DMS53 treated with DMSO at 0.1 percent for 48 hours (cell line): Measurements from ENCODE around the gene ATP6V1C2.

Experiments
- DNase-seq: peaks from one replicate; lab custom pipeline; 2025; ENCODE audit not compliant: unreplicated experiment; lab: John Stamatoyannopoulos, UW

The ATP6V1C2 gene, protein sequence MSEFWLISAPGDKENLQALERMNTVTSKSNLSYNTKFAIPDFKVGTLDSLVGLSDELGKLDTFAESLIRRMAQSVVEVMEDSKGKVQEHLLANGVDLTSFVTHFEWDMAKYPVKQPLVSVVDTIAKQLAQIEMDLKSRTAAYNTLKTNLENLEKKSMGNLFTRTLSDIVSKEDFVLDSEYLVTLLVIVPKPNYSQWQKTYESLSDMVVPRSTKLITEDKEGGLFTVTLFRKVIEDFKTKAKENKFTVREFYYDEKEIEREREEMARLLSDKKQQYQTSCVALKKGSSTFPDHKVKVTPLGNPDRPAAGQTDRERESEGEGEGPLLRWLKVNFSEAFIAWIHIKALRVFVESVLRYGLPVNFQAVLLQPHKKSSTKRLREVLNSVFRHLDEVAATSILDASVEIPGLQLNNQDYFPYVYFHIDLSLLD

DNA sequence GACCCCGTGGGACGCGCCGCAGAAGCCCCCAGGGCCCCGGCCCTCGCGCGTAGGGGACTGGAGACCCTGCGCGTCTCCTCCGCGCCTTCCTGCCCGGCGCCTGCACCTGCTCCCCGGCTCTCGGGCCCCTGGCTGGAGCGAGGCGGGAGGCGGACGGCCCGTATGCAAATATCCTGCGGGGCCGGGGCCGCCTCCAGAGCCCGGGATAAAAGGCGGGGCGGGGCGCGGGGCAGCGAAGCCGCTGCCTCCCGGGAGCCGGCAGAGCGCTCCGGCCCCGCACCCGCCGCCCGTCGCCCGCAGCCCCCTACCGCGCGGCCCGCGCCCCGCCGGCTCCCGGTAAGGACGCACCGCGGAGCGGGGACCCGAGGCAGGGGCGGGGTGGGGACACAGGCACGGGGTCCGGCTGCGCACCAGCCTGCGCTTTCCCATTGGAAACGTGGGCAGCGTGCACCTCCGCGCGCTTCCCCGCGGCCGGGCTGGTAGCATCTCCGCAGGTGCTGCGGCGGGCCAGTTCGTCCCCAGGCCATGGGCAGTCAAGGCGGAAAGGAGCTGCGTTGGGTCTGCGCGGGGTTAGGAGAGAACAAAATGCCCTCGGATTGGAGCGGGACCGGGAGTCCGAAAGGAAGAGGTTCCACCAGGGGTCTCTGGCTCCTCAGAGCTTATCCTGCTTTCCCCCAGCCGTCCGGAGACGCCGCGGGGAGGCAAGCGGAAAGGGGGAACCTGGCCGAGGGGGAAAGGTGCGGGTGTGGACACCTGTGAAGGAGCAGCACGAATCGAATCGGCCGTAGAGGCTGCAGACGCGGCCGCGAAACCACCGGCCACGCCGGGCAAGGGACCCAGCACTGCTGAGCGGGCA lies at the start of gene ATP6V1C2:
Gene ATP6V1C2, plus strand, starts transcription at position 235 of the 856 bp plus-strand sequence. CDS start 1,220 bp downstream, outside the sequence.
- DNase-seq, result peak; percentile 45

DNA sequence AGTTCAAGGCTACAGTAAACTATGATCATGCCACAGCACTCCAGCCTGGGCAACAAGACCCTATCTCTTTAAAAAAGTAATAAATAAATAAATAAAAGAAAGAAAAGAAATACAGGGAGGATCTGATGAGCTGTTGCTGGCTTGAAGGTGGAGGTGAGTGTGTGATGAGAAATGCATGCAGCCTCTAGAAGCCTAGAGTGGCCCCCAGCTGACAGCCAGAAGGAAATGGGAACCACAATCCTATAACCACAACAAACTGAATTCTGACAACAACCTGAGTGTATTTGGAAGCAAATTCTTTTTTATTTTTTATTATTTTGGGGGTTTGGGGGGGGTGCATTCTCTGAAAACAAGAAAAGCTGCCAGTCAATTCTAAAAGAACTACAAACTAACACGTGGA lies 46.3 kb upstream of the ATP6V1C2 start:
- DNase-seq, result no peak

- no peak for DNase-seq
These were observed 43.2 kb upstream of the ATP6V1C2 start for GRCh38 chr2:10678225-10678624.

DNA sequence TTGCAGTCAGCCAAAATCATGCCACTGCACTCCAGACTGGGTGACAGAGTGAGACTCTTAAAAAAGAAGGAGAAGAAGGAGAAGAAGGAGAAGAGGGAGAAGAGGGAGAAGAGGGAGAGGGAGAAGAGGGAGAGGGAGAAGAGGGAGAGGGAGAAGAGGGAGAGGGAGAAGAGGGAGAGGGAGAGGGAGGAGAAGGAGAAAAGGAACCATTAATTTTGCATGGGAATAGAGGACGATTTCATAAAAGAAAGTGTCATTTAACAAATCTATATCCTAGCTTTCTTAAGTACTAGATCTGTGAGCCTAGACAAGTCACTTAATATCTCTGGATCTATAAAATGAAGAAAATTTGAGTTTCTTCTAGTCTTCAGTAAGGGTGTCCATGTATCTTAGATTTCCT lies 41.2 kb upstream of the ATP6V1C2 start:
- no peak for DNase-seq

DNA sequence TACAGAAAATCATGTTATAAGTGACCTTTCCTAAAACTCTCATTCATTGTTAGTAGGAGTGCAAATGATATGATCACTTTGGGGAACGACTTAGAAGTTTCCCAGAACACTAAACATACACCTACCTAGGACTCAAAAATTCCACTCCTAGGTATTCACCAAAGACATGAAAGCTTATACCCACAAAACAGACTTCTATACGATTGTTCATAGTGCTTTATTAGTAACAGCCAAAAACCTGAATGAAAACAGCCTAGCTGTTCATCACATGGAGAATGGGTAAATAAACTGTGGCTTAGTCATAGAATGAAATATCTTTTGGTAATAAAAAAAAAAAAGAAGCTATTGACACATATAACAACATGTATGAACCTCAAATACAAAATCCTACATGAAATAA lies 40.5 kb upstream of the ATP6V1C2 start:
- DNase-seq, result no peak

DNA sequence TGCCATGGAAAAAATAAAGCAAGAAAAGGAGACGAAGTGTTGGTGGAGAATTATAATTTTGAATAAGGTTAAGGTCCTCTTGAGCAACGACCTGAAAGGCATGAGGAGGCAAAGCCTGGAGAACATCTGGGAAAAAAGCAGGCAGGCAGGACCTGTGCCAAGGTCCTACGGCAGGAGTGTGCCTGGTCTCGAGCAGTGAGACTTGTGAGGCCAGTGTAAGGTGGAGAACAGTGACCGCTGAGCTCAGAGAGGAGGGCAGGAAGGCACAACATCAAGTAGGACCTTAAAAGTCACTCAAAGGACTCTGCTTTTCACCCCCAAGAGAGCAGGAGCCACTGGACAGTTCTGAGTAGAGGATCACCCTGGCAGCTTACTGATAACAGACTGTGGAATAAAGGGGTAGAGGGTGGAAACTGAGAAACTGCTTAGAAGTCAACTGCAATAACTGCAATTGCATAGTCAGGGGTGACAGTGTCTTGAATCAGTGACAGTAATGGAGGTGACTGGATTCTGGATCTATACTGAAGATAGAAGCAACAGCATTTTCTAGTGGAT lies 35.2 kb upstream of the ATP6V1C2 start:
- DNase-seq, result no peak

DNA sequence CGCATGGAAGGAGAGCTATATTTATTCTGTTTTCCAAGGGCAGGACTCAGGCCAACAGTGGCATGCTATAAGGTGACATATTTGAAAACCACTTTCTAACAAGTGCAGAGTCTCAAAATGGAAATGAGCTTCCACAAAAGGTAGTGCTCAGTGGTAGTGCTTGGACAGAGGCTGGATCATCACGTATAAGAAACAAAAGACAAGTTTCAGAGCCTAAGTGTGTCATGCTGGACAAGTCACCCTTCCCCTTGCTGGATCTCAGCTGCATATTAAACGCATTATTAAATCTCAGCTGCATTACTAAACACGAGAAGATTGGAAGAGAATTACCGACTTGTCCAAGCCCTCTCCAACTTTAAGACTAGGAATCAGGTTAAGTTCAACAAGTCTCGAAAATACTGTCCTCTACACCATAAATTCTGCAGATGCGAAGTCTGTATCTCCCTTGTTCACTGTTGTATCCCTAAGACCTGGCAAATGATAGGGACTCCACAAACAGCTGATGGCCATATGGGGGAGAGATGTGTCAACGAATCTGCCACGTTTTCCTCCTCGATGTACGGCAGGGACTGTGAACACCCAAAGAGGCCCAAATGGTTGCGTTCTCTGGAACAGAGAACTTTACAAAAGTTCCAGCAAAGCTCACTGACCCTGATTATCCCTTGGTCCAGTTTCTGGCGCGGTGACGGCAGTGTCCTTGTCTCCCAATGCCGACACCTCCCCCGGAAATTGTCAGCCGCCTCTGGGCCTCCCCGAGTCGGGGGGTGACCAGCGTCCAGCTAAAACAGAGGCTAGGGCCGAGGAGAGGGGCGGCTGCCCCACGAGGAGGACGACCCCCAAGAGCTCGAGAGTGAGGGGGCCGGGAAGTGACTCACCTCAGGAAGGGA lies 32.3 kb upstream of the ATP6V1C2 start:
- no peak for DNase-seq

GRCh38 chr2:10691521-10691920 lies 29.9 kb upstream of the ATP6V1C2 start:
- DNase-seq, result no peak

DNA sequence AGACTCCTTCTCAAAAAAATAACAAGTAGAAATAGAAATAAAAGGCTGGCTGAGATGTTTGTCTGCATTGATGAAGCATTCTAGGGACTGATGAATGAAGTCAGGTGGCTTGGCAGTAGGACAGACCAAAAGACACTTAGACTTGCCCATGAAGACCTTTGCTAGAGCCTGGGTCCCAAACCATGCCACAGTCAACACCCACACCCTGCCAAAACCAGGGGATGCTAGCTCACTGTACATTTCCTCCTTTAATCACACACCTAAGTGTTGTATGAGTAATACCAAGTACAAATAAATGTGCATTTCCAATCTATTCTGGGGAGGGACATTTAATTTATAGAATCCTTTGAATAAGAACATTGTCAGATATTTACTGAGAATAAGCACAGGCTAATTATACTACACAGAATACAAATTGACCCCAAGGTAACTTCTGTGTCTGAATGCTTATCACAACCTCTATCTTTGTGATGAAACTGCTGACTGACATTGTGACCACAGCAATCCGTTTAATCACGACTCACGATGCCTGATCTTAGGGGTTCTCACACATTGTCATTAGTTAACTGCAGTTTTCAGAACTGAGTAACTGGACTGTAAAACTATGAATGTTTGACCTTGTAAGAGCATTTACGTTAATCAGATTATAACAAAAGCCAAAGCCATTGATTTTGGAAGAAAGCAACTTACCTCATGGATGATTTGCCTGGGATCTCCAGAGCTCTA lies 21.2 kb upstream of the ATP6V1C2 start:
- DNase-seq, result no peak

DNA sequence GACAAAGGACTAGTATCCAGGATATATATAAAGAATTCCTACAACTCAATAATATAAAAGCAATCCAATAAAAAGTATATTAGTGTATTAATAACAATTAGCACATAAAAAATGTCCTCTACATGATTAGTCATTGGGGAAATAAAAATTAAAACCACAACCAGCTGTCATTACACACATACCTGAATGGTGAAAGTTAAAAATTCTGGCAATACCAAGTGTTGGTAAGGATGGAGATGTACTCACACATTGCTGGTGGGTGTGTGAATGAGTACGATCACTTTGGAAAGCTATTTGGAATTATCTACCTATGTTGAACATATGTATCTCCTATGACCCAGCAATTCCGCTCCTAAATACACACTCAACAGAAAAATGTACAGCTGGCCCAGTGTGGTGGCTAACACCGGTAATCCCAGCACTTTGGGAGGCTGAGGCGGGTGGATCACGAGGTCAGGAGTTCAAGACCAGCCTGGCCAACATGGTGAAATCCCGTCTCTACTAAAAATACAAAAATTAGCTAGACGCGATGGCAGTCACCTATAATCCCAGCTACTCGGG lies 17.3 kb upstream of the ATP6V1C2 start:
- no peak for DNase-seq

DNA sequence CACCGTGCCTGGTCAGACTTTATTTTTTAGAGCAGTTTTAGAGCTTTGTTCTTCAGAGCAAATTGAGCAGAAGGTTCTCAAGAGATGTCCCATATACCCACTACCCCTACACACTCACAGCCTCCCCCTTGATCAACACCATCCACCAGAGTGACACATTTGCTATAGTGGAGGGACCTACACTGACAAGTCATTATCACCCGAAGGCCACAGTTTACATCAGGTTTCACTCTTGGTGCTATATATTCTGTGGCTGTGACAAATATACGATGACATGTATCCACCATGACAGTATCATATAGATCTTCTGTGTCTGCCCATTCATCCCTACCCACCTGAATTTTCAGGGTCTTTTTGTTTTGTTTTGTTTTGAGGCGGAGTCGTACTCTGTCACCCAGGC lies 15.4 kb upstream of the ATP6V1C2 start:
- no peak for DNase-seq

DNA sequence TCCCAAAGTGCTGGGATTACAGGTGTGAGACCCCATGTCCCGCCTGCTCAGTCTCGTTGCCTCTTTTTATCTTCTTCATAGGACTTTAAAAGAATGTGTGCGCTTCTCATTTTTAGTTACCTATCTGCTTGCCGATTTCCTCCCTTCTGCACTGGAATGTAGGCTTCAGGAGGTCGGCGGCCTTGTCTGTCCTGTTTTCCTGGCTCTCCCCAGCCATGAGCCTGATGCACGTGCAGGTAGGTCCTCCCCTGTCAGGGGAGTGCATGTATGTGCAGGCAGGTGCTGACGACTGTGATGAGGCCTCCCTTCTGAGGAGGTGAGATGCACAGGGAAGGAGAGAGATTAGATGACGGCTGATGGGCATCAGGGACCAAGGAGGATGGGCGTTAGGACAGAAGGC lies 13.6 kb upstream of the ATP6V1C2 start:
- DNase-seq, result no peak

DNA sequence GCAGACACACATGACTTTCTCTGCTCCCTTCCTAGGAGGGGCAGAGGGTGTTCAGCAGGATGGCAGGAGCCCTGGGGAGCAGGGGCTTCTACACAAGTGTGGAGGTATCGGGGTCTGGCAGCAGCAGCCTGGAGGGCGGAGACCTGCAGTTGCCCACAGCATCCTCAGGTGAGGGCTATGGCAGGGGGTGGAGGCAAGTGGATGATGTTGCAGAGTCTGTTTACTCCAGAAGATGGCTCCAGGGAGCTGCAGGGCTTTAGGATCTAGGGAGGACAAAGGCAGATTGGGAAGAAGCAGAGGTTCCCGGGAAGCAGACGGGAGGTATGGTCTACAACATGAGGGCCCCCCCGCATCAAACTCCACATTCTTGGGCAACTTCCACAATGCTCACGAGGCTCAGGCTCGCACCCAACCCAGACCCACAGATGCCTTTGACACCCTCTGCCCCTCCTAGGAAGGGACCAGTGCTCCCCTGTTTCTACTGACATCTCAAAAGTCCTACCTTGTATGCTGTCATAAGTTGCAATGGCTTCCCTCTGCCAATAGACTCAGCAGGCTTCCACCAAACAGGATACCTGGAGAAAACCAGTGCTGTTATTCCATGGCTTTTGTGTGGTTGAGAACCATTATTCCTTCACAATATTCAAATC lies 12.0 kb upstream of the ATP6V1C2 start:
- DNase-seq, result peak; percentile 45

DNA sequence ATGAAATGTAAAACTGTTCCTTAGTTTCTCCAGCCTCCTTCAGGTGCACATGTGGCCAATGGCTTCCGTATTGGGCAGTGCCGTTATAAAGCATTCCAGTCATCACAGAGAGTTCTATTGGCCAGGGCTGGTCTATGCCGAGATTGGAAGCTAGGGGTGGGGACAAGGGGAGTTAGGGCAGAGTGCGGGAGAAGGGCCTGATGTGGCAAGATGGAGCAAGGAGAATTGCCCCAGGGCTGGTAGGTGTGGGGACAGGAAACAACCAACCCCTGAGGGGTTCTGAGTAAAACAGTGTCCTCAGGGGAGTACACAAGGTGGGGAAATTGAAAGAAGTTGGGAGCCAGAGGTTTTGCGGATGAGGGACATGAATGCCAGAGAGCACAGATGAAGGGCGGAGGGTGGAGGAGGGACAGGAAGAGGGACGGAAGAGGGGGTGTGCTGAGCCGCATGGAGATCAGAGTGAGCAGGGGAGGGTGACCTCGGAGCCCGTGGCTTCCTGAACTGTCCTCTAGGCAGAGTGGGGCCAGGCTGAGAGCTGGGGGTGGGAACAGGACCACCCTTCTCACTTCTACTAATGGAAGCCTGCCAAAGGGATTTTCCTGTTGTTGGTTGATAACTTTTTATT lies 9.1 kb upstream of the ATP6V1C2 start:
- no peak for DNase-seq

GRCh38 chr2:10716581-10716980 lies 4.8 kb upstream of the ATP6V1C2 start:
- DNase-seq, result no peak

DNA sequence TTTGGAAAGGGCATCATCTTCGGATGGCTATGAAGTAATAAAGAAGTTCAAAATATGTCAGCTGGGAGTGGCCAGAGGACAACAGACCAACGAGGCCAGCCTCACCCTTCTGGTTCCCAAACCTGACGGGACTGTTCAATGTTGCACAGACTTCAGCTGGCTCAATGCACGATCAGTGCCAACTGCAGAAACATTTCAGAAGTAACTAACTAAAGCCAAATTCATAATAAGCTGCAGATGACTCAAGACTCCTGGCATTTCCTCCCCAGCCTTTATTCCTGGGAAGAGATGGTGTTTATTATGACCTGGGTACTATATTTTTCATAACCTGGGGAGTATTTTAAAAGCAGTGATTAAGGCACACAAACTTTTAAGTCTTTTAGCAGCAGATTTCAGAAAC lies 3.8 kb upstream of the ATP6V1C2 start:
- DNase-seq, result no peak

DNA sequence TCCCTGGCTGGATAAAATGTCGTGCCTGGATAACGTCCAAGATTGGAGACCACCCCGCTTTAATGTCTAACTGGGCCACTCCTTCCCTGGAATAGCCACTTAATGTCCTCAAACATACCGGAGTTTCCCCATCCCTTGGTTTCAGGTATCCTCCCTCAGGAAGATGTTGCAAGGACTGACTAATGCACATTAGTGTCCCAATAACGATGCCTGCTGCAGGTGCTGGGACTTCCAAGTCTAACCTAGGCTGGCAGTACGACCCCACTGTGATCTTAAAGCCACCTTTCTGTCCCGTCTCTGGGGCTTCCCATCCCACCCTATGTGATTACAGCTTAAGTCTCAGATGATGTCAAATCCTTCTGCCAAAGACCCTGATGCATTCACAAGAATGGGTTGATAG lies 1.1 kb upstream of the ATP6V1C2 start:
- no peak for DNase-seq

DNA sequence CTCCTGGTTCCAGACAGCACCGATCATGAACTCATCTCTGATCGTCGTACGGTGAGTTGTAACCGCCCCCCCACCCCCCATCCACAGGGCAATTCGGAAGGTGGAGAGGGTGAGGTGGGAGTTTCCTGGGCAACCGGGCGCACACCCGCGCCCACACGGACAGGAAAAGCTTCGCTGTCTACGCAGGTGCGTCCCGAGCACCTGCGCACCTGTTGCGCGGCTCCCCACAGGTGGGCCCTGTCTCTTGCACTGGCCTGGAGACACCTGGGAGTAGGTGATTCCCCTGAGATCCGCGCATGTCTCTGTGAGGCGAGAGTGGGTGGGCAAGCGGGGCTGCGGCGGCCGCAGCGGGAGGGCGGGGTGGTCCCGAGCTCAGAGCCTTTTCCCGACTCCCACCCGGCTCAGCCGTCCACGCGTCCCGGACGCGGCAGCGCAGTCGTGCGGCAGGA lies 459 bp upstream of the ATP6V1C2 start:
- DNase-seq, result peak; percentile 40
